HepG2 (cell line): ENCODE data around the gene G6PD. TPM values are rescaled to one million over a fixed set of nuclear protein-coding genes. Genes with fewer than 3 reads are reported as not detected.
A peak's percentile ranks its signal among the peaks of the same experiment; 100 is the strongest.

Experiments
- AGO2 ChIP-seq: fragments of 200-400 bp; formaldehyde crosslinking; optimal IDR thresholded peaks from 2 replicates; pipeline ENCODE3; 2017; ENCODE audit warnings: mild to moderate bottlenecking, low read depth, low read length, moderate library complexity
- CEBPG ChIP-seq: IDR thresholded peaks from 2 replicates; pipeline ENCODE4 v1.6.1; 2016
- CEBPZ ChIP-seq: IDR thresholded peaks from 2 replicates; pipeline ENCODE4 v1.6.1; 2012; ENCODE audit warnings: low read length, improper control_type of control experiment
- CTCF ChIP-seq: sonication (generic); formaldehyde crosslinking; IDR thresholded peaks from 2 replicates; pipeline ENCODE4 v1.5.0; 2020; ENCODE audit warnings: mild to moderate bottlenecking, missing genetic modification reagents, moderate library complexity
- ELF3 ChIP-seq: IDR thresholded peaks from 2 replicates; pipeline ENCODE4 v1.6.1; 2016; ENCODE audit warnings: missing genetic modification reagents, missing compliant biosample characterization
- ERF ChIP-seq: IDR thresholded peaks from 2 replicates; pipeline ENCODE4 v1.6.1; 2018; ENCODE audit warnings: missing biosample characterization, missing genetic modification reagents
- HINFP ChIP-seq: sonication (generic); formaldehyde crosslinking; IDR thresholded peaks from 2 replicates; pipeline ENCODE4 v1.4.0; 2020; ENCODE audit warnings: low read depth, mild to moderate bottlenecking, missing genetic modification reagents
- PLRG1 ChIP-seq: fragments of 450-650 bp; conservative IDR thresholded peaks from 2 replicates; pipeline ENCODE4 v1.6.1; 2016
- SAP130 ChIP-seq: IDR thresholded peaks from 2 replicates; pipeline ENCODE4 v1.6.1; 2016; ENCODE audit warnings: low read depth
- SP1 ChIP-seq, 2 experiments: fragments of 450-650 bp in 1 of 2; sonication (generic) in 1 of 2; formaldehyde crosslinking in 1 of 2; IDR thresholded peaks; 2 replicates each; pipeline versions ENCODE4 v1.4.0 to v1.6.1; 2016 to 2020; ENCODE audit warnings: missing genetic modification reagents in 1 of 2
- ZBTB7B ChIP-seq: sonication (generic); formaldehyde crosslinking; IDR thresholded peaks from 2 replicates; pipeline ENCODE4 v1.4.0; 2020; ENCODE audit warnings: missing genetic modification reagents
- ZNF205 ChIP-seq: IDR thresholded peaks from 2 replicates; pipeline ENCODE4 v1.6.1; 2018; ENCODE audit warnings: missing biosample characterization, missing genetic modification reagents
- ZNF30 ChIP-seq: sonication (generic); formaldehyde crosslinking; IDR thresholded peaks from 2 replicates; pipeline ENCODE4 v1.5.0; 2020; ENCODE audit warnings: mild to moderate bottlenecking, missing genetic modification reagents
- ZNF550 ChIP-seq: sonication (generic); formaldehyde crosslinking; IDR thresholded peaks from 2 replicates; pipeline ENCODE4 v1.4.0; 2020; ENCODE audit warnings: mild to moderate bottlenecking, missing genetic modification reagents, borderline replicate concordance
- ZNF589 ChIP-seq: sonication (generic); formaldehyde crosslinking; conservative IDR thresholded peaks from 2 replicates; pipeline ENCODE4 v1.8.0; 2022; ENCODE audit warnings: mild to moderate bottlenecking, moderate library complexity, missing genetic modification reagents
- polyA plus RNA-seq, 8 experiments: library from polyadenylated mRNA; depleted of rRNA in 3 of 8; stranded (reverse) in 7 of 8; unstranded in 1 of 8; fragments of >200 nt; fragmentation: Illumina TruSeq in 4 of 8; extraction: Trizol in 4 of 8; gene quantifications; 2 replicates each; pipeline versions ENCODE4 v1.2.1 to v1.2.3, GENCODE V29; 2011 to 2016; ENCODE audit warnings: low read depth in 4 of 8, missing spikeins in 1 of 8, mixed read lengths in 1 of 8; ENCODE audit not compliant: insufficient read depth in 1 of 8
- total RNA-seq, 5 experiments: library from RNA; depleted of rRNA; stranded (reverse); fragments of >200 nt; fragmentation: Illumina TruSeq; extraction: Trizol; gene quantifications; 2 replicates each; pipeline ENCODE4 v1.2.3, GENCODE V29; 2016; ENCODE audit warnings: low read depth in 1 of 5
- TF ChIP-seq, protein P1 (sequence below): sonication (generic); formaldehyde crosslinking; IDR thresholded peaks from 2 replicates; pipeline ENCODE4 v1.4.0; 2020; ENCODE audit warnings: missing genetic modification reagents
- TF ChIP-seq, protein P2 (sequence below): sonication (generic); formaldehyde crosslinking; IDR thresholded peaks from 2 replicates; pipeline ENCODE4 v1.5.1; 2020; ENCODE audit warnings: mild to moderate bottlenecking, missing genetic modification reagents, moderate library complexity

The G6PD gene
- total and polyA plus RNA-seq, 2 of the 13 experiments (the other 11 are each of a cell fraction or from before 2014, with no cell fraction given), result 18.8 to 28.8 TPM

GRCh38 chrX:154534526-154535322 lies 11.9 kb downstream of the G6PD start (continued):
- TF ChIP-seq ELF3 (CRISPR knock-in tag), result 0 out of 2 replicates have a peak, but pooled peaks have one; percentile 28
- TF ChIP-seq SAP130 (CRISPR knock-in tag), result peak; percentile 55; the same call in 1 of the 2 replicates
- TF ChIP-seq SP1 (IDR thresholded peaks at IDR 0.05), result no peak
- no peak for TF ChIP-seq SP1 (CRISPR knock-in tag; IDR thresholded peaks at IDR 0.05)
- no peak for TF ChIP-seq CEBPZ
- TF ChIP-seq HINFP, result no peak
- TF ChIP-seq CEBPG (CRISPR knock-in tag), result peak; percentile 65
- 0 out of 2 replicates have a peak, but pooled peaks have one; percentile 28 for TF ChIP-seq ZNF205
- no peak for TF ChIP-seq ZBTB7B (CRISPR knock-in tag)
- no peak for TF ChIP-seq ZNF589
- TF ChIP-seq ZNF550 (CRISPR knock-in tag), result no peak
- TF ChIP-seq ZNF30, result no peak
- no peak for TF ChIP-seq PLRG1
- TF ChIP-seq AGO2, result peak; percentile 8
- TF ChIP-seq, protein P1, sequence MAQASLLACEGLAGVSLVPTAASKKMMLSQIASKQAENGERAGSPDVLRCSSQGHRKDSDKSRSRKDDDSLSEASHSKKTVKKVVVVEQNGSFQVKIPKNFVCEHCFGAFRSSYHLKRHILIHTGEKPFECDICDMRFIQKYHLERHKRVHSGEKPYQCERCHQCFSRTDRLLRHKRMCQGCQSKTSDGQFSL (CRISPR knock-in tag), result no peak
- TF ChIP-seq, protein P2, sequence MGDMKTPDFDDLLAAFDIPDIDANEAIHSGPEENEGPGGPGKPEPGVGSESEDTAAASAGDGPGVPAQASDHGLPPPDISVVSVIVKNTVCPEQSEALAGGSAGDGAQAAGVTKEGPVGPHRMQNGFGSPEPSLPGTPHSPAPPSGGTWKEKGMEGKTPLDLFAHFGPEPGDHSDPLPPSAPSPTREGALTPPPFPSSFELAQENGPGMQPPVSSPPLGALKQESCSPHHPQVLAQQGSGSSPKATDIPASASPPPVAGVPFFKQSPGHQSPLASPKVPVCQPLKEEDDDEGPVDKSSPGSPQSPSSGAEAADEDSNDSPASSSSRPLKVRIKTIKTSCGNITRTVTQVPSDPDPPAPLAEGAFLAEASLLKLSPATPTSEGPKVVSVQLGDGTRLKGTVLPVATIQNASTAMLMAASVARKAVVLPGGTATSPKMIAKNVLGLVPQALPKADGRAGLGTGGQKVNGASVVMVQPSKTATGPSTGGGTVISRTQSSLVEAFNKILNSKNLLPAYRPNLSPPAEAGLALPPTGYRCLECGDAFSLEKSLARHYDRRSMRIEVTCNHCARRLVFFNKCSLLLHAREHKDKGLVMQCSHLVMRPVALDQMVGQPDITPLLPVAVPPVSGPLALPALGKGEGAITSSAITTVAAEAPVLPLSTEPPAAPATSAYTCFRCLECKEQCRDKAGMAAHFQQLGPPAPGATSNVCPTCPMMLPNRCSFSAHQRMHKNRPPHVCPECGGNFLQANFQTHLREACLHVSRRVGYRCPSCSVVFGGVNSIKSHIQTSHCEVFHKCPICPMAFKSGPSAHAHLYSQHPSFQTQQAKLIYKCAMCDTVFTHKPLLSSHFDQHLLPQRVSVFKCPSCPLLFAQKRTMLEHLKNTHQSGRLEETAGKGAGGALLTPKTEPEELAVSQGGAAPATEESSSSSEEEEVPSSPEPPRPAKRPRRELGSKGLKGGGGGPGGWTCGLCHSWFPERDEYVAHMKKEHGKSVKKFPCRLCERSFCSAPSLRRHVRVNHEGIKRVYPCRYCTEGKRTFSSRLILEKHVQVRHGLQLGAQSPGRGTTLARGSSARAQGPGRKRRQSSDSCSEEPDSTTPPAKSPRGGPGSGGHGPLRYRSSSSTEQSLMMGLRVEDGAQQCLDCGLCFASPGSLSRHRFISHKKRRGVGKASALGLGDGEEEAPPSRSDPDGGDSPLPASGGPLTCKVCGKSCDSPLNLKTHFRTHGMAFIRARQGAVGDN (CRISPR knock-in tag), result peak; percentile 74
- TF ChIP-seq CTCF, result peak; percentile 99
- peak; percentile 64; the same call in 1 of the 2 replicates for TF ChIP-seq ERF (CRISPR knock-in tag)
